HepG2 (cell line): Measurements from ENCODE around the gene CIART. TPM values are rescaled to one million over a fixed set of nuclear protein-coding genes. Genes with fewer than 3 reads are reported as not detected.
A peak's percentile ranks its signal among the peaks of the same experiment; 100 is the strongest.

Source experiments
- ATF7-NPFF ChIP-seq: sonication (generic); formaldehyde crosslinking; IDR thresholded peaks from 2 replicates; pipeline ENCODE4 v1.8.1; 2023; ENCODE audit warnings: mild to moderate bottlenecking, low read depth, missing genetic modification reagents, moderate library complexity
- BRCA1 ChIP-seq: sonication (generic); formaldehyde crosslinking; IDR thresholded peaks from 2 replicates; pipeline ENCODE4 v1.4.0; 2020; ENCODE audit warnings: missing genetic modification reagents
- CAMTA2 ChIP-seq: sonication (generic); formaldehyde crosslinking; IDR thresholded peaks from 2 replicates; pipeline ENCODE4 v1.4.0; 2020; ENCODE audit warnings: mild to moderate bottlenecking, missing genetic modification reagents, borderline replicate concordance
- FOXJ3 ChIP-seq: sonication (generic); formaldehyde crosslinking; IDR thresholded peaks from 2 replicates; pipeline ENCODE4 v1.4.0; 2020; ENCODE audit warnings: missing genetic modification reagents, mild to moderate bottlenecking, borderline replicate concordance
- GATAD1 ChIP-seq: IDR thresholded peaks from 2 replicates; pipeline ENCODE4 v1.6.1; 2016; ENCODE audit warnings: missing genetic modification reagents, missing compliant biosample characterization
- IKZF4 ChIP-seq: sonication (generic); formaldehyde crosslinking; IDR thresholded peaks from 2 replicates; pipeline ENCODE4 v1.5.1; 2020; ENCODE audit warnings: borderline replicate concordance, mild to moderate bottlenecking, low read depth, missing genetic modification reagents; ENCODE audit errors: not compliant biosample characterization
- IRF1 ChIP-seq: sonication (generic); formaldehyde crosslinking; IDR thresholded peaks from 2 replicates; pipeline ENCODE4 v1.4.0; 2020; ENCODE audit warnings: low read depth, mild to moderate bottlenecking, missing genetic modification reagents
- LCORL ChIP-seq, 2 experiments: fragments of 450-650 bp in 1 of 2; sonication (generic) in 1 of 2; formaldehyde crosslinking in 1 of 2; IDR thresholded peaks; 2 replicates each; pipeline versions ENCODE4 v1.5.0 to v1.6.1; 2017 to 2020; ENCODE audit warnings: antibody characterized with exemption in 1 of 2, missing genetic modification reagents in 1 of 2
- NR0B2 ChIP-seq: sonication (generic); formaldehyde crosslinking; IDR thresholded peaks from 2 replicates; pipeline ENCODE4 v1.4.0; 2020; ENCODE audit warnings: mild to moderate bottlenecking, missing genetic modification reagents
- NR3C1 ChIP-seq: sonication (generic); formaldehyde crosslinking; IDR thresholded peaks from 2 replicates; pipeline ENCODE4 v1.4.0; 2020; ENCODE audit warnings: missing genetic modification reagents
- PPARG ChIP-seq: conservative IDR thresholded peaks from 2 replicates; pipeline ENCODE4 v1.6.1; 2016; ENCODE audit warnings: missing biosample characterization, missing genetic modification reagents
- SAFB2 ChIP-seq: sonication (generic); formaldehyde crosslinking; IDR thresholded peaks from 2 replicates; pipeline ENCODE4 v1.5.1; 2020; ENCODE audit warnings: missing genetic modification reagents, low read depth, mild to moderate bottlenecking, borderline replicate concordance
- SALL1 ChIP-seq: sonication (generic); formaldehyde crosslinking; IDR thresholded peaks from 2 replicates; pipeline ENCODE4 v1.8.0; 2022; ENCODE audit warnings: mild to moderate bottlenecking, missing genetic modification reagents
- SKI ChIP-seq: fragments of 450-650 bp; IDR thresholded peaks from one replicate; pipeline ENCODE4 v1.6.1; 2018; ENCODE audit warnings: mild to moderate bottlenecking; ENCODE audit not compliant: partially characterized antibody
- TBX2 ChIP-seq: sonication (generic); formaldehyde crosslinking; IDR thresholded peaks from 2 replicates; pipeline ENCODE4 v1.5.0; 2020; ENCODE audit warnings: missing genetic modification reagents, mild to moderate bottlenecking, borderline replicate concordance
- TRIM24 ChIP-seq: sonication (generic); formaldehyde crosslinking; IDR thresholded peaks from 2 replicates; pipeline ENCODE4 v1.8.0; 2022; ENCODE audit warnings: mild to moderate bottlenecking, missing genetic modification reagents
- ZNF674 ChIP-seq: sonication (generic); formaldehyde crosslinking; IDR thresholded peaks from 2 replicates; pipeline ENCODE4 v1.5.0; 2020; ENCODE audit warnings: low read depth, mild to moderate bottlenecking, missing genetic modification reagents
- ZNF749 ChIP-seq: sonication (generic); formaldehyde crosslinking; IDR thresholded peaks from 2 replicates; pipeline ENCODE4 v1.8.0; 2022; ENCODE audit warnings: mild to moderate bottlenecking, missing genetic modification reagents, moderate library complexity, borderline replicate concordance
- polyA plus RNA-seq, 8 experiments: library from polyadenylated mRNA; depleted of rRNA in 3 of 8; stranded (reverse) in 7 of 8; unstranded in 1 of 8; fragments of >200 nt; fragmentation: Illumina TruSeq in 4 of 8; extraction: Trizol in 4 of 8; gene quantifications; 2 replicates each; pipeline versions ENCODE4 v1.2.1 to v1.2.3, GENCODE V29; 2011 to 2016; ENCODE audit warnings: low read depth in 4 of 8, missing spikeins in 1 of 8, mixed read lengths in 1 of 8; ENCODE audit not compliant: insufficient read depth in 1 of 8
- total RNA-seq, 5 experiments: library from RNA; depleted of rRNA; stranded (reverse); fragments of >200 nt; fragmentation: Illumina TruSeq; extraction: Trizol; gene quantifications; 2 replicates each; pipeline ENCODE4 v1.2.3, GENCODE V29; 2016; ENCODE audit warnings: low read depth in 1 of 5
- TF ChIP-seq, protein P1 (sequence below): sonication (generic); formaldehyde crosslinking; IDR thresholded peaks from 2 replicates; pipeline ENCODE4 v1.4.0; 2020; ENCODE audit warnings: low read depth, missing genetic modification reagents
- TF ChIP-seq, protein P2 (sequence below): sonication (generic); formaldehyde crosslinking; IDR thresholded peaks from 2 replicates; pipeline ENCODE4 v1.4.0; 2020; ENCODE audit warnings: mild to moderate bottlenecking, missing genetic modification reagents

Gene CIART
- total and polyA plus RNA-seq, 2 of the 13 experiments (the other 11 are each of a cell fraction or from before 2014, with no cell fraction given), result 0.58 TPM; not detected in 1

GRCh38 chr1:150234566-150235293 is 47.6 kb upstream of the CIART start (continued):
- TF ChIP-seq, protein P1, sequence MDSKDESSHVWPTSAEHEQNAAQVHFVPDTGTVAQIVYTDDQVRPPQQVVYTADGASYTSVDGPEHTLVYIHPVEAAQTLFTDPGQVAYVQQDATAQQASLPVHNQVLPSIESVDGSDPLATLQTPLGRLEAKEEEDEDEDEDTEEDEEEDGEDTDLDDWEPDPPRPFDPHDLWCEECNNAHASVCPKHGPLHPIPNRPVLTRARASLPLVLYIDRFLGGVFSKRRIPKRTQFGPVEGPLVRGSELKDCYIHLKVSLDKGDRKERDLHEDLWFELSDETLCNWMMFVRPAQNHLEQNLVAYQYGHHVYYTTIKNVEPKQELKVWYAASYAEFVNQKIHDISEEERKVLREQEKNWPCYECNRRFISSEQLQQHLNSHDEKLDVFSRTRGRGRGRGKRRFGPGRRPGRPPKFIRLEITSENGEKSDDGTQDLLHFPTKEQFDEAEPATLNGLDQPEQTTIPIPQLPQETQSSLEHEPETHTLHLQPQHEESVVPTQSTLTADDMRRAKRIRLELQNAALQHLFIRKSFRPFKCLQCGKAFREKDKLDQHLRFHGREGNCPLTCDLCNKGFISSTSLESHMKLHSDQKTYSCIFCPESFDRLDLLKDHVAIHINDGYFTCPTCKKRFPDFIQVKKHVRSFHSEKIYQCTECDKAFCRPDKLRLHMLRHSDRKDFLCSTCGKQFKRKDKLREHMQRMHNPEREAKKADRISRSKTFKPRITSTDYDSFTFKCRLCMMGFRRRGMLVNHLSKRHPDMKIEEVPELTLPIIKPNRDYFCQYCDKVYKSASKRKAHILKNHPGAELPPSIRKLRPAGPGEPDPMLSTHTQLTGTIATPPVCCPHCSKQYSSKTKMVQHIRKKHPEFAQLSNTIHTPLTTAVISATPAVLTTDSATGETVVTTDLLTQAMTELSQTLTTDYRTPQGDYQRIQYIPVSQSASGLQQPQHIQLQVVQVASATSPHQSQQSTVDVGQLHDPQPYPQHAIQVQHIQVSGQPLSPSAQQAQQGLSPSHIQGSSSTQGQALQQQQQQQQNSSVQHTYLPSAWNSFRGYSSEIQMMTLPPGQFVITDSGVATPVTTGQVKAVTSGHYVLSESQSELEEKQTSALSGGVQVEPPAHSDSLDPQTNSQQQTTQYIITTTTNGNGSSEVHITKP (CRISPR knock-in tag), result peak; percentile 44; the same call in 1 of the 2 replicates
- TF ChIP-seq NR3C1 (CRISPR knock-in tag), result no peak
- no peak for TF ChIP-seq ZNF674
- TF ChIP-seq TRIM24 (CRISPR knock-in tag), result no peak
- TF ChIP-seq ATF7-NPFF (CRISPR knock-in tag), result no peak; the same call in 1 of the 2 replicates
- no peak for TF ChIP-seq ZNF749 (CRISPR knock-in tag)
- TF ChIP-seq TBX2 (CRISPR knock-in tag), result no peak
- no peak for TF ChIP-seq IRF1 (CRISPR knock-in tag)
- TF ChIP-seq FOXJ3, result no peak
- TF ChIP-seq IKZF4 (CRISPR knock-in tag), result no peak
- TF ChIP-seq SAFB2 (CRISPR knock-in tag), result no peak
- TF ChIP-seq LCORL (IDR thresholded peaks at IDR 0.05), result no peak
- no peak for TF ChIP-seq LCORL (CRISPR knock-in tag; IDR thresholded peaks at IDR 0.05)
- TF ChIP-seq CAMTA2 (CRISPR knock-in tag), result 0 out of 2 replicates have a peak, but pooled peaks have one; percentile 41
- peak; percentile 10 for TF ChIP-seq SKI
- TF ChIP-seq NR0B2 (CRISPR knock-in tag), result no peak
- TF ChIP-seq PPARG (CRISPR knock-in tag), result no peak; the same call in 1 of the 2 replicates
- TF ChIP-seq GATAD1 (CRISPR knock-in tag), result peak; percentile 41; the same call in 1 of the 2 replicates
- TF ChIP-seq BRCA1, result no peak
- TF ChIP-seq, protein P2, sequence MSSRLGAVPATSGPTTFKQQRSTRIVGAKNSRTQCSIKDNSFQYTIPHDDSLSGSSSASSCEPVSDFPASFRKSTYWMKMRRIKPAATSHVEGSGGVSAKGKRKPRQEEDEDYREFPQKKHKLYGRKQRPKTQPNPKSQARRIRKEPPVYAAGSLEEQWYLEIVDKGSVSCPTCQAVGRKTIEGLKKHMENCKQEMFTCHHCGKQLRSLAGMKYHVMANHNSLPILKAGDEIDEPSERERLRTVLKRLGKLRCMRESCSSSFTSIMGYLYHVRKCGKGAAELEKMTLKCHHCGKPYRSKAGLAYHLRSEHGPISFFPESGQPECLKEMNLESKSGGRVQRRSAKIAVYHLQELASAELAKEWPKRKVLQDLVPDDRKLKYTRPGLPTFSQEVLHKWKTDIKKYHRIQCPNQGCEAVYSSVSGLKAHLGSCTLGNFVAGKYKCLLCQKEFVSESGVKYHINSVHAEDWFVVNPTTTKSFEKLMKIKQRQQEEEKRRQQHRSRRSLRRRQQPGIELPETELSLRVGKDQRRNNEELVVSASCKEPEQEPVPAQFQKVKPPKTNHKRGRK, result no peak
- peak; percentile 81 for TF ChIP-seq SALL1 (CRISPR knock-in tag)
